ENCODE data around the gene CCDC126.
A peak's percentile ranks its signal among the peaks of the same experiment; 100 is the strongest.
"Not testable (repeated sequence)": the region's sequence is repeated elsewhere in the genome, so short reads cannot be mapped to it uniquely, and the experiment has no call there.

The CCDC126 gene

GRCh38 chr7:23597094-23598091 lies at the start of gene CCDC126:
CCDC126 (plus strand) TSS chr7:23597382; CDS start chr7:23611316, 13,934 bp downstream.
- Mint-ChIP-seq H3K27me3 (no peaks in the 10 kb centered on the region), H3K27ac (peak within 1 kb of the TSS; percentile 89), H3K9me3 (no peaks in the 10 kb centered on the region), H3K4me3 (peak within 1 kb of the TSS; percentile 93), H3K36me3 (peaks cover 1% of the 10 kb centered on the region), H3K4me1 (peaks cover 44% of the 10 kb centered on the region)

GRCh38 chr7:23547662-23548061 lies 49.5 kb upstream of the CCDC126 start:
- Mint-ChIP-seq H3K36me3 (no peaks in the 10 kb centered on the region), H3K27me3 (no peaks in the 10 kb centered on the region), H3K27ac (no peak overlapping the region), H3K4me3 (no peak overlapping the region), H3K4me1 (peaks cover 13% of the 10 kb centered on the region), H3K9me3 (no peaks in the 10 kb centered on the region)

GRCh38 chr7:23558303-23558702 lies 38.9 kb upstream of the CCDC126 start:
- Mint-ChIP-seq H3K9me3 (no peaks in the 10 kb centered on the region), H3K36me3 (no peaks in the 10 kb centered on the region), H3K27me3 (no peaks in the 10 kb centered on the region), H3K4me1 (no peaks in the 10 kb centered on the region), H3K4me3 (no peak overlapping the region), H3K27ac (no peak overlapping the region)

GRCh38 chr7:23570592-23571200 lies 26.5 kb upstream of the CCDC126 start:
- H3K27me3 Mint-ChIP-seq, result peaks cover 9% of the 10 kb centered on the region
- no peak overlapping the region for H3K4me3 Mint-ChIP-seq
- no peaks in the 10 kb centered on the region for H3K9me3 Mint-ChIP-seq
- H3K27ac Mint-ChIP-seq, result no peak overlapping the region
- H3K4me1 Mint-ChIP-seq, result no peaks in the 10 kb centered on the region
- H3K36me3 Mint-ChIP-seq, result no peaks in the 10 kb centered on the region

GRCh38 chr7:23581975-23582374 lies 15.2 kb upstream of the CCDC126 start:
- H3K9me3 Mint-ChIP-seq, H3K27me3 Mint-ChIP-seq, H3K4me1 Mint-ChIP-seq, H3K36me3 Mint-ChIP-seq, H3K4me3 Mint-ChIP-seq, H3K27ac Mint-ChIP-seq: not testable (repeated sequence)

GRCh38 chr7:23585304-23585703 lies 11.9 kb upstream of the CCDC126 start:
- H3K27me3 Mint-ChIP-seq, H3K4me3 Mint-ChIP-seq, H3K27ac Mint-ChIP-seq, H3K4me1 Mint-ChIP-seq, H3K9me3 Mint-ChIP-seq, H3K36me3 Mint-ChIP-seq: not testable (repeated sequence)

GRCh38 chr7:23586159-23586558 lies 11.0 kb upstream of the CCDC126 start:
- Mint-ChIP-seq H3K27me3 (no peaks in the 10 kb centered on the region), H3K9me3 (no peaks in the 10 kb centered on the region), H3K4me3 (no peak overlapping the region), H3K4me1 (no peaks in the 10 kb centered on the region), H3K27ac (no peak overlapping the region), H3K36me3 (no peaks in the 10 kb centered on the region)

- peaks cover 8% of the 10 kb centered on the region for H3K4me1 Mint-ChIP-seq
- no peak overlapping the region for H3K4me3 Mint-ChIP-seq
- no peaks in the 10 kb centered on the region for H3K36me3 Mint-ChIP-seq
- no peaks in the 10 kb centered on the region for H3K27me3 Mint-ChIP-seq
- H3K9me3 Mint-ChIP-seq, result no peaks in the 10 kb centered on the region
- H3K27ac Mint-ChIP-seq, result no peak overlapping the region
Observed at GRCh38 chr7:23590529-23590928, 6.7 kb upstream of the CCDC126 start.

GRCh38 chr7:23593706-23594105 lies 3.5 kb upstream of the CCDC126 start:
- no peak overlapping the region for H3K27ac Mint-ChIP-seq
- no peaks in the 10 kb centered on the region for H3K27me3 Mint-ChIP-seq
- H3K4me3 Mint-ChIP-seq, result no peak overlapping the region
- no peaks in the 10 kb centered on the region for H3K36me3 Mint-ChIP-seq
- H3K4me1 Mint-ChIP-seq, result peaks cover 21% of the 10 kb centered on the region
- no peaks in the 10 kb centered on the region for H3K9me3 Mint-ChIP-seq

GRCh38 chr7:23594879-23595604 lies 2.1 kb upstream of the CCDC126 start:
- H3K4me3 Mint-ChIP-seq, result no peak overlapping the region

GRCh38 chr7:23598296-23598695 lies 1.1 kb downstream of the CCDC126 start:
- Mint-ChIP-seq H3K4me1 (peaks cover 53% of the 10 kb centered on the region), H3K36me3 (peaks cover 1% of the 10 kb centered on the region), H3K27me3 (no peaks in the 10 kb centered on the region), H3K4me3 (peak overlapping the region; percentile 93), H3K27ac (peak overlapping the region; percentile 89), H3K9me3 (no peaks in the 10 kb centered on the region)

More at GRCh38 chr7:23594879-23595604, 2.1 kb upstream of the CCDC126 start:
- H3K4me1 Mint-ChIP-seq, result peaks cover 29% of the 10 kb centered on the region
- H3K36me3 Mint-ChIP-seq, result no peaks in the 10 kb centered on the region
- no peaks in the 10 kb centered on the region for H3K9me3 Mint-ChIP-seq
- H3K27ac Mint-ChIP-seq, result peak overlapping the region; percentile 25
- no peaks in the 10 kb centered on the region for H3K27me3 Mint-ChIP-seq

- Mint-ChIP-seq H3K27me3 (no peaks in the 10 kb centered on the region), H3K36me3 (peaks cover 3% of the 10 kb centered on the region), H3K27ac (no peak overlapping the region), H3K4me1 (peaks cover 53% of the 10 kb centered on the region), H3K9me3 (no peaks in the 10 kb centered on the region), H3K4me3 (no peak overlapping the region)
Observed at GRCh38 chr7:23600236-23600635, 3.1 kb downstream of the CCDC126 start.

- no peaks in the 10 kb centered on the region for H3K9me3 Mint-ChIP-seq
- H3K4me3 Mint-ChIP-seq, result no peak overlapping the region
- peaks cover 3% of the 10 kb centered on the region for H3K36me3 Mint-ChIP-seq
- H3K4me1 Mint-ChIP-seq, result peaks cover 38% of the 10 kb centered on the region
- peak overlapping the region; percentile 69 for H3K27ac Mint-ChIP-seq
- no peaks in the 10 kb centered on the region for H3K27me3 Mint-ChIP-seq
Observed at GRCh38 chr7:23603632-23604295, 6.6 kb downstream of the CCDC126 start.

- H3K27ac Mint-ChIP-seq, result no peak overlapping the region
- H3K27me3 Mint-ChIP-seq, result no peaks in the 10 kb centered on the region
- H3K4me1 Mint-ChIP-seq, result peaks cover 33% of the 10 kb centered on the region
- H3K36me3 Mint-ChIP-seq, result peaks cover 3% of the 10 kb centered on the region
- H3K4me3 Mint-ChIP-seq, result no peak overlapping the region
- no peaks in the 10 kb centered on the region for H3K9me3 Mint-ChIP-seq
Observed at GRCh38 chr7:23604296-23604640, 7.1 kb downstream of the CCDC126 start.

GRCh38 chr7:23607130-23607529 lies 9.9 kb downstream of the CCDC126 start:
- H3K4me1 Mint-ChIP-seq, result peaks cover 19% of the 10 kb centered on the region
- no peaks in the 10 kb centered on the region for H3K9me3 Mint-ChIP-seq
- H3K27me3 Mint-ChIP-seq, result no peaks in the 10 kb centered on the region
- no peak overlapping the region for H3K27ac Mint-ChIP-seq
- peaks cover 9% of the 10 kb centered on the region for H3K36me3 Mint-ChIP-seq
- H3K4me3 Mint-ChIP-seq, result no peak overlapping the region

Measured in activated naive CD4-positive, alpha-beta T cell treated with anti-CD3 and anti-CD28 coated beads, Interleukin-2, amount 50 U/mL, for 24 hours (primary cell).